MV-4-11 (cell line): ENCODE measurements around the gene LCE2B.
"Not testable (repeated sequence)": the region's sequence is repeated elsewhere in the genome, so short reads cannot be mapped to it uniquely, and the experiment has no call there.

Experiments used
- DNase-seq: peaks from one replicate; lab custom pipeline; 2025; lab: John Stamatoyannopoulos, UW

LCE2B gene

GRCh38 chr1:152685823-152686222 lies at the start of gene LCE2B:
TSS of gene LCE2B (plus strand) at chr1:152686123. CDS start at chr1:152686844, 721 bp downstream.
- not testable (repeated sequence) for DNase-seq

- no peak for DNase-seq
These were observed 45.6 kb upstream of the LCE2B start for GRCh38 chr1:152640351-152640750.

GRCh38 chr1:152643945-152644344 lies 42.0 kb upstream of the LCE2B start:
- no peak for DNase-seq

GRCh38 chr1:152645146-152645545 lies 40.8 kb upstream of the LCE2B start:
- no peak for DNase-seq

GRCh38 chr1:152646656-152647055 lies 39.3 kb upstream of the LCE2B start:
- DNase-seq: no peak

GRCh38 chr1:152654110-152654509 lies 31.8 kb upstream of the LCE2B start:
- DNase-seq: peak; percentile 52

GRCh38 chr1:152656459-152656858 lies 29.5 kb upstream of the LCE2B start:
- no peak for DNase-seq

GRCh38 chr1:152657677-152658076 lies 28.2 kb upstream of the LCE2B start:
- no peak for DNase-seq

- no peak for DNase-seq
These were observed 27.3 kb upstream of the LCE2B start for GRCh38 chr1:152658649-152659048.

- no peak for DNase-seq
These were observed 22.8 kb upstream of the LCE2B start, which contains the start of gene LCE2D for GRCh38 chr1:152663098-152663497. TSS of gene LCE2D (plus strand) at chr1:152663380. CDS start at chr1:152664106, 726 bp downstream.

- not testable (repeated sequence) for DNase-seq
These were observed 19.8 kb upstream of the LCE2B start for GRCh38 chr1:152666171-152666570.

- DNase-seq: no peak
These were observed 18.3 kb upstream of the LCE2B start for GRCh38 chr1:152667648-152668047.

GRCh38 chr1:152673016-152673415 lies 12.9 kb upstream of the LCE2B start:
- DNase-seq: no peak

- not testable (repeated sequence) for DNase-seq
These were observed 10.9 kb upstream of the LCE2B start, which contains the start of gene LCE2C for GRCh38 chr1:152674983-152675382. TSS of gene LCE2C (plus strand) at chr1:152675279. CDS start at chr1:152676016, 737 bp downstream.

GRCh38 chr1:152679459-152679858 lies 6.5 kb upstream of the LCE2B start:
- no peak for DNase-seq

GRCh38 chr1:152681616-152682015 lies 4.3 kb upstream of the LCE2B start:
- no peak for DNase-seq

- DNase-seq: no peak
These were observed 2.1 kb upstream of the LCE2B start for GRCh38 chr1:152683846-152684245.

- no peak for DNase-seq
These were observed 12.0 kb downstream of the LCE2B start, which contains the start of gene LCE2A for GRCh38 chr1:152697701-152698600. TSS of gene LCE2A (plus strand) at chr1:152698345. CDS start at chr1:152698902, 557 bp downstream.

GRCh38 chr1:152699746-152700145 lies 13.8 kb downstream of the LCE2B start:
- no peak for DNase-seq

- DNase-seq: no peak
These were observed 21.9 kb downstream of the LCE2B start, which contains the start of gene LCE4A for GRCh38 chr1:152707860-152708259. TSS of gene LCE4A (plus strand) at chr1:152708160. CDS start at chr1:152709076, 916 bp downstream.

- no peak for DNase-seq
These were observed 32.3 kb downstream of the LCE2B start for GRCh38 chr1:152718238-152718637.

- DNase-seq: no peak
These were observed 39.3 kb downstream of the LCE2B start for GRCh38 chr1:152725261-152725660.

GRCh38 chr1:152728986-152729385 lies 43.1 kb downstream of the LCE2B start:
- DNase-seq: no peak
